Measurements from ENCODE around the gene LRRC4C.

GRCh38 chr11:40095446-40095845 lies 1364.0 kb downstream of the LRRC4C start:
- no peak for TF ChIP-seq CTCF (IDR thresholded peaks at IDR 0.05)
- TF ChIP-seq POLR2A (IDR thresholded peaks at IDR 0.05), result no peak

Measured in heart left ventricle (tissue), 13 donors.